Stimulated activated CD8-positive, alpha-beta memory T cell treated with anti-CD3 and anti-CD28 coated beads, Interleukin-15, amount 100 ng/mL, for 4 hours (primary cell): ENCODE measurements around the gene CCDC172.
"Not testable (repeated sequence)": the region's sequence is repeated elsewhere in the genome, so short reads cannot be mapped to it uniquely, and the experiment has no call there.

ENCODE experiments used
- DNase-seq, 2 donors: peaks; one replicate each; pipeline ENCODE4 v3.0.0-alpha.2; 2020; ENCODE audit warnings: low read depth in 2 of 2

The CCDC172 gene

DNA sequence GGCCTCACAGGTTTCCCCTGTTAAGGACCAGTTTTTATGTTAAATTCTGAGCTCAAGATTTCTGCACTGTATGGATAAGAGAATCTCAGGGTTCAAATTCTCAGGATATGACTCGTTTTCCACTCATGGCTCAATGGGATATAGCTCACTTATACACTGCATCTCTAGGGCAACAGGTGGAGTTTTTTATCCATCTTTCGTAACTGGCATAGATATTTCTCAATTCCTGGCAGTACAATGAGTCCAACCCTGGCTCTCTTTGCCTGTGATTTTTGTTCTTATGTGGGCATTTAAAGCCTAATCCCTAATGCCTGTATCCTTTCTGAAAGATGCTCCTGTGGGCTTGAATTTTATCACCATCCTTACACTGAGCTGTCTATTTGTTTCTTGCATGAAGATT, 7.6 kb downstream of the CCDC172 start:
- DNase-seq: no peak

DNA sequence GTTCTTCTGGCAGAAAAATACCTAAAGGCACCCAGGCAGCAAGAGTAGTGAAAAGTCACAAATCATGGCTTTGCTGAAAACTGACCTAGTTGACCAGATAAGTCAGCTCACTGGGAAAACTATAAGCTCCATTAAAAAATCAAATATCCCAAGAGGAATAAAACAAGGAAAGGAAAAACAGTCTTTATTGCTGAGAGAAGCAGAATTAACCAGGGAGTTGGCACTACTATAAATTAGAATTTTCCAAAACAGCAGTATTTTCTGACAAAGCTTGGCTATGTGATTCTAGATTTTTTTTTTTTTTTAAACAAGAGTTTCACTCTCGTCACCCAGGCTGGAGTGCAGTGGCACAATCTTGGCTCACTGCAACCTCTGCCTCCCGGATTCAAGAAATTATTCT, 12.6 kb downstream of the CCDC172 start:
- DNase-seq: no peak

DNA sequence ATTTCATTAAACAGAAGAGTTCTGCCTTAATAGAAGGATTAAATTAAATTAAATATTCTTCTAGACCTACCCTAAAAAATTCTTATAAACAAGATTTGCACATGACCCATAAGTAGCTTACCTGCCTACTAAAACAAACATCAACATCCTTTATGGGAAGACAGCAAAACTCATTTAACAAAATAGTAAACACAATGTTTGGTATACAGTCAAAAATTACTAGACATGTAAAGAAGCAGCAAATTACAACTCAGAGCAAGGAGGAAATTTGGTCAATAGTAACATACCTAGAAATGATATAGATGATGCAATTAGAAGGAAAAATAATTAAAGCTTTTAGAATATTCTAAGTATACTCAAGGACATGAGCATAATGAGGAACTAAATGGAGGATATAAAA, 27.9 kb downstream of the CCDC172 start:
- DNase-seq: no peak

DNA sequence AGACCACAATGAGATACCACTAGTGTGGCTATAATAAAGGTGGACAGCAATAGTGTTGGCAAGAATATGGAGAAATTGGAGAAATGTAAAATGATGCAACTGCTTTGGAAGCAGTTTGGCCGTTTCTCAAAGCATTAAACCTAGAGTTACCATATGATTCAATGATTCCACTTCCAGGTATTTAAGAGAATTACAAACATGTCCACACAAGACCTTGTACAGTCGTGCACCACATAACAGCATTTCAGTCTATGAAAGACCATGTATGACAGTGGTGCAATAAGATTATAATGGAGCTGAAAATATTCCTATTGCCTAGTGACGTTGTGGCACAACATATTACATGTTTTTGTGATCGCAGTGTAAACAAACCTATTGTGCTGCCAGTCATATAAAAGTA, 29.6 kb downstream of the CCDC172 start:
- no peak for DNase-seq

DNA sequence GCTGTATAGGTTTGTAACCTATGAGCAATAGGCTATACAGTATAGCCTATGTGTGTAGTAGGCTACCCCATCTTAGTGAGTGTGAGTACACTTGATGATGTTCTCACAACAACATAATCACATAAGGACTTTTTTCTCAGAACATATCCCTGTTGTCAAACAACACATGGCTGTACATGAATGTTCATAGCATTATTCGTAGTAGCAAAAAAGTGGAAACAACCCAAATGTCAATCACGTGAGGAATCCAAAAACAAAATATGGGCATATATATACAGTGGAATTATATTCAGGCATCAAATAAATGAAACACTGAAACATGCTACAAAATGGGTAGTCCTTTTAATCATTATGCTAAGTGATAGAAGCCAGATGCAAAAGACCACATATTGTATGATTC, 31.1 kb downstream of the CCDC172 start:
- no peak for DNase-seq

DNA sequence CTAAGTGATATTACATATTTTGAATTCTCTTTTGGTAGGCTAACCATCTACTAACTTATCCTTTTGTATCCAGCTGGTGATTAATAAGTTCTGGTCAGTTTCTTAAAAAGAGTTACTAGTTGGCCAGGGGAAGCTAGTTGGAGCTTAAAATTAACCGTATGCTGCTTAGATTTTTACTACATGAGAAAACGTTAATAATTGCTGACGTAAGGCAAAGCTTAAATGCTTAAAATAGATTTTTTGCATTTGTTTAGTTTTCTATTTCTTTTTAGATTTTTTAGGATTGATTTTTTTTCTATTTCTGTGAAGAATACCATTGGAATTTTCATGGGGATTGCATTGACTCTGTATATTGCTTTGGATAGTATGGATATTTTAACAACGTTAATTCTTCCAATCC, 32.6 kb downstream of the CCDC172 start:
- no peak for DNase-seq

DNA sequence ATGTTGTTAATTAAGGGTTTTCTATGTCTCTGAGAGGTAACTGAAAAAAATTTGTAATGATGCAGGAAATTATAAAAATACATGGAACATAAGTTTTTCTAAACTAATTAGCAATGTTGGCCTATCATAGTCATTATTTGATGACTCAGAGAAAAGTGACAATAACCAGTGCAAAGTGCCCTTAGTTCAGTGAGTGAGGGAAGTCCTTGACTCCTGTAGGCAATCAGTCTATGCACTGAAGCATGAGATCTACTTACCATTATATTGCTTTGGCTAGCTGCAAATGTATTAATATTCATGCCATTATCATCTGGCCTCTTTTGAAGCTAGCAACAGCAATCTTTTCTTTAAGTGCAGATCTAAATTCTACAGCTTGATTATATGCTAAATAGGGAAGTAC, 40.6 kb downstream of the CCDC172 start:
- DNase-seq: no peak

DNA sequence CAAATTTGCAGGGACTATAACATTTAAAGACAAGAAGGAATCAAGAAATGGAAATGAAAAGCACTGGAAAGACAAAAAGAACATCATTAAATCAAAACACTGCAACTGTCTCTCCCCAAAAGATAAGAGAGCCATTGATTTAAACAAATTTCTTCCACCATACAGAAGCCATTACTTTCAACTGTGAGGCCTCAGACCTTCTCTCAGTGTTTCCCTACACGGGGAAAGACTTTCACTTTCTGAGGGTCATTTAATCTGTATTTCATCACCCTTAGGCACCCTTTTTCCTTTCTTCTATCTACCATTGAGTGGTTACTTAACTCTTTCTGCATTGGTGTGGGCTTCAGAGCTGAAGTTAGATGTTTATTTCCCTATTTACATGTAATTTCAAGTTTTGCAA, 47.5 kb downstream of the CCDC172 start:
- no peak for DNase-seq

DNA sequence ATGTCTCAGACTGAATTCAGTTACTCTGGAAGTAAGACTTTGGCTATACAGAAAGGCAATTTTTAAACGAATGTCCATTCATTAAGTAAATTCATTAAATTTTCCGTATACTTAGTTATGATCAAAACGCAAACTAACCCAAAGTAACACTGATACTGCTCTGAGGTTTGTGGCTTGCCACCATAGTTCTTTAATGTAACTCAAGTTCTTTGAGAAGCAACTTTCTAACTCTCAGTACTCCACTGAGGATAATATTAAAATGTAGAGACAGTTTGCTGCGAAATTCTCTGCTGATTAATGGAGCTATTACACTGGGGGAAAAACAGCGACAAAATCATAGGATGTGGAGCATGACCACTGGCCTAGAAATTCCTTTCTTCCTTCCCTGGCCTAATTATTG, 58.0 kb downstream of the CCDC172 start:
- DNase-seq: no peak

DNA sequence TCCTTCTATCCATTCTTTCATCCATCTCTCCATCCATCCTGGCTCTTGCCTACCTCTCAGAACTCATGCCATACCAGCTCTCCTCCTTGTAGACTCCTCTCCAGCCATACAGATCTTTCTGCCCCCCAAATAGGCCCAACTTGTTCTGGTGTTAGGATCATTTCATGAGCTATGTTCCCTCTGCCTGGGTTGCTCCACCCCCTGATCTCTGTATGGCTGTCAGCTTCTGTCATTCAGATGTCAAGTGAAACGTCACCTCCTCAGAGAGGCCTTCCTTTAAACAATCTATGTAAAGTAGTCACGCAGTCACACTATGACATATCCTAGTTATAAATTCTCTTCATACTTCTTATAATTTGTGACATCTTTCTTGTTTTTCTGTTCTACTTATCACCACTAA, 61.1 kb downstream of the CCDC172 start:
- no peak for DNase-seq

DNA sequence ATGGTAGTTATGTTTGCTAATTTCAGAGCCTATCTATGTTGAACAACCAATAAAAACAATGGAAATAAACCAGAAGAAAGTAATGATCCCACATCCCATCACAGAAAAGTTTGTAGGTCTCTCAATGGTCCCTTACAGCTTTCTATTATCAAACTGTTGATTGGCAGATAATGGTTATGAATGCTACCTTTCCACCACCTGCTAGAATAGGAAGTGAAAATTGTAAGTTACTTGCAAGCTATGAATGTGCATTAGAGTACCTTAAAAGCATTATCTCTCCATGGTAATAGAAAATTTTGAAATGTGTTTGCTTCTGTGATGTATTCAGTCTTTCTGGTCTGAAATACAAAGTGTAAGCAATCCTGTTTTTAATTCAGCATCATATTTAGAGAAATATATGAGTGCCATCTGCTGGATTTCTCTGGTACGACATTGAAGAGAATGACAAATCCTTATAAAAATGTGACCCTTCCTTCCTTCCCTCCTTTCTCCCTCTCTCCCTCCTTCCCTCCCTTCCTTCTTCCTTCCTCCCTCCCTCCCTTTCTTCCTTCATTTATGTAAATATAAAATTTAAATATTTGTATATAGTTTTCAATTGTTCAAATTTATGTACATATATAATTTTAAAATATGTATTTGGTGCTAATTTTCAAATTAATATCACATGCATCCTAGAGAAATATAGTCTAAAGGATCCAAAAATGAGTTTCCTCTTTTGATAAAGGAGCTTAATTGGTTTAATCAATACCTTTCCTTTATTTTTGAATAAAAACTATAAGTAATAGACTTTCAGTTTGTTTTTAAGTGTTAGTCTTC, 62.0 kb downstream of the CCDC172 start:
- no peak for DNase-seq

DNA sequence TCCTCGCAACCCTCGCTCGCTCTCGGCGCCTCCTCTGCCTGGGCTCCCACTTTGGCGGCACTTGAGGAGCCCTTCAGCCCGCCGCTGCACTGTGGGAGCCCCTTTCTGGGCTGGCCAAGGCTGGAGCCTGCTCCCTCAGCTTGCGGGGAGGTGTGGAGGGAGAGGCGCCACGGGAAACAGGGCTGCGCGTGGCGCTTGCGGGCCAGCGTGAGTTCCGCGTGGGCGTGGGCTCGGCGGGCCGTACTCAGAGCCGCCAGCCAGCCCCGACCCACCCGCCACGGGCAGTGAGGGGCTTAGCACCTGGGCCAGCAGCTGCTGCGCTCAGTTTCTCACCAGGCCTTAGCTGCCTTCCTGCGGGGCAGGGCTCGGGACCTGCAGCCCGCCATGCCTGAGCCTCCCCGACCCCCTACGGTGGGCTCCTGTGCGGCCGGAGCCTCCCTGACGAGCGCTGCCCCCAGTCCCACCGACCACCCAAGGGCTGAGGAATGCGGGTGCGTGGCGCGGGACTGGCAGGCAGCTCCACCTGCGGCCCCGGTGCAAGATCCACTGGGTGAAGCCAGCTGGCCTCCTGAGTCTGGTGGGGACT, 69.1 kb downstream of the CCDC172 start:
- not testable (repeated sequence) for DNase-seq

DNA sequence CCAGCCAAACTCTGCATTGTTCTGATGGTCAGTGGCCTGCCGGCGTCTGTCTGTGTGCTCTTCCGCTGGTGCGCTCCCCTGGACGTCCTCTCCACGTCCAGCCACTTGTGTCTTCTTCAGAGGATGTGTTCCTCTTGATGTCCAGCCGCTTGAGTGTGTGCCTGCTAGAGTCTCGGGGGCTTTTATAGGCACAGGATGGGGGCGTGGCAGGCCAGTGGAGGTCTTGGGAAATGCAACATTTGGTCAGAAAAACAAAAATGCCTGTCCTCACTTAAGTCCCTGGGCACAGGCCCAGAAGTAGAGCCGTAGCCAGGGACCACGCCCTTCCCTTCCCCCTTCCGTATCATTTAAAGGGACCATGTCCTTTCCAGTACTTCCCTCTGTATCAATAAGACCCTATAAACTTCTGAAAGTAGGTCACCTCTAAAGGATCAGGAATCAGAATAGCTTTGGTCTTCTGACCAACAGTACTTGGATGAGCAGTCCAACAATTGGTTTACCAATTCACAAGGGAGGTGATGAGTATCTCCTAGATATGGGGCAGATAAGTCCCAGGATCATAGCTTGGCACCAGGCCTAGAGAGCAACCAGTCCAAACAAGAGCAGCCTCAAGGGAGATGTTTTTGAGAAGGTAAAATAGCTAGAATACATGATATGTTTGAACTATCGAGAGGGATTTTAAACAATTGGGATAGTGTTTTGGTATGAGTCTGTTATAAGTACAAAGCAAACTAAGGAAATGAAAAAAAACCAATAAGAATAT, 71.2 kb downstream of the CCDC172 start:
- no peak for DNase-seq

DNA sequence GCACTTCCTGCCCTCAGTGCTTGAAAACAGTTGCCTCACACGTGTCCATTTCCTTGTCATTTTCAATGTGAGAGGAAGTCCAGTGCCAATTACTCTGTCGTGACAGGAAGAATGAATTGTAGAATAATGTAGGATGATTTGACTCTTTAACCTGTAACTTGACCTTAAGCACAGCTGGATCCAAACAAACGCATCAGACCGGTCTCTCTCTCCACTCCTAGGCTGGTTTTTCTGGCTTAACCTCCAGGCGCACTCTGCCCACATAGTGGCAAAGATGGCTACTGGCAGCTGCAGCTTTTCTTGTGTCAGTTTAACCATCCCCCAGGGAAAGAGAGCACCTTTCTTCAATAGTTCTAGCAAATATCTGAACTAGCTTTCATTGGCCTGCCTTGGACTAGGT, 74.0 kb downstream of the CCDC172 start:
- no peak for DNase-seq

DNA sequence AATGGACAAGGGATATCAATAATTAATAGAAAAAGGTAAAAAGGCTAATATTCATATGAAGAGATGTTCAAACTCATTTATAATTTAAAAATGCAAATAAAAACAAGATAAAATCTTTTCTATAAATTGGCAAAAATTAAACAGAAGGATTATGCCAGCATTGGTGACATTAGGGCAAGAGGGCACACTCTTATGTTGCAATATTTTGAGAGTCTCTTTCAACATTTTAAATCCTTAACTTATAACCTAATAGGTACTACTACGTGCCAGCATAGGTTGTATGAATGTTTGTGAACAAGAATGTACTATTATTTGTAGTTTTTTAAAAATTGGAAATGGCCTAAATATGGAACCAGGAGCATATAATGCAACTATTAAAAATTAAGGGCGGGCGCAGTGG, 78.6 kb downstream of the CCDC172 start:
- DNase-seq: no peak

DNA sequence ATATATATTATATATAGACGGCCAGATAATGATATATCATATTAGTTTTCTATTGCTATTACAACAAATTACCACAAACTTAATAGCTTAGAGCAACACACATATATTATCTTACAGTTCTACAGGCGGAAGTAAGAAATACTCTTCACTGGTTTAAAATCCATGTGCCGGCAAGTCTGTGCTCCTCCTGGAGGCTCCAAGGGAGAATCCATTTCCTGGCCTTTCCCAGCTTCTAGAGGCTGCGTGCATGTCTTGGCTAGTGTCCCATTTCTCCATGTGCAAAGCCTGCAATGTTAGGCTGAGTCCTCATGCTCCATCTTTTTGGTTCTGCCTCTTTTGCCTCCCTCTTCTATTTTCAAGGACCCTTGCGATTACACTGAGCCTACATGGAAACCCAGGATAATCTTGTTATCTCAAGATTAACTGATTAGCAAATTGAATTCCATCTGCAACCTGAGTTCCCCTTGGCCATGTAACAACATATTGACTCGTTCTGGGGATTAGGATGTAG, 79.5 kb downstream of the CCDC172 start:
- DNase-seq: no peak

DNA sequence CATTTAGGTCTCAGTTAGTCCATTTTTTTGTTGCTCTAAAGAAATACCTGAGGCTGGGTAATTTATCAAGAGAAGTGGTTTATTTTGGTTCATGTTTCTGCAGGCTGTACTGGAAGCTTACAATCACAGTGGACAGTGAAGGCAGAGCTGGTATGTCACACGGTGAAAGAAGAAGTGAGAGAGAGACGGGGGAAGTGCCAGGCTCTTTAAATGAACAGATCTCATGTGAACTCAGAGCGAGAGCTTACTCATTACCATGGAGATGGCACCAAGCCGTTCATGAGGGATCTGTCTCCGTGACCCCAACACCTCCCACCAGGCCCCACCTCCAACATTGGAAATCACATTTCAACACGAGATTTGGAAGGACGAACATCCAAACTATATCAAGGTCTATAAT, 84.5 kb downstream of the CCDC172 start:
- no peak for DNase-seq

DNA sequence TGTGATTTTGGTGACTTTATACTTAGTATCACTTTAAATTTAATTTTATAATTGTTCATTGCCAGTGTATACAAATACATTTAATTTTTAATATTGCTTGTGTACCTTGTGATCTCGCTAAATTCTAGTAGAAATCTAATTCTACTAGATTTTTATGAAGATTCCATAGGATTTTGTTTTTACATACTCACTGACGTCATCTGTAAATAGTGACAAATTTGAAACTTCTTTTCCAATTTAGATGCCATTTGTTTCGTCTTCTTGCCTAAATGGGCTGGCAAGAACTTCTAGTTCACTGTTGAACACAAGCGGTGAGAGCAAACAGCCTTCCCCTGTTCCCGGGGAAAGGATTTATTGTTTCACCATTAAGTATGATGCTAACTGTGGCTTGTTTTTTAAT, 86.1 kb downstream of the CCDC172 start:
- no peak for DNase-seq

DNA sequence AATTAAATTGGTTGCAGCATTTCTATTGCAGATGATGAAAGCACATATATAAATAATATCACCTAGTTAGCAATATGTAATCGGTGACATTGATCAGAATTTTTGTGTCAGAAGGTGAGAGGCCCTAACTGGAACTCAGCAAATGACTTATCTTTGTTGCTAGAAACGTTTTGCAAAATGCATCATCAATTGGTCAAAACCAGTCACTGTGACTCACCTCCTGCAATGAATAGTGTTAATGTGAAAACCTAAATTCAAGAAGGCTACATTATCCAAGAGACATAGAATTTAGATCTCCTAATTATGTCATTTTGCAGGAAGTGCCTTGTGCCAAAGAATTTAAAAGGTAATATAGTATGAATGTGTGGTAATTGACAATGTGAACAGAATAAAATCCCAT, 93.6 kb downstream of the CCDC172 start:
- DNase-seq: no peak

DNA sequence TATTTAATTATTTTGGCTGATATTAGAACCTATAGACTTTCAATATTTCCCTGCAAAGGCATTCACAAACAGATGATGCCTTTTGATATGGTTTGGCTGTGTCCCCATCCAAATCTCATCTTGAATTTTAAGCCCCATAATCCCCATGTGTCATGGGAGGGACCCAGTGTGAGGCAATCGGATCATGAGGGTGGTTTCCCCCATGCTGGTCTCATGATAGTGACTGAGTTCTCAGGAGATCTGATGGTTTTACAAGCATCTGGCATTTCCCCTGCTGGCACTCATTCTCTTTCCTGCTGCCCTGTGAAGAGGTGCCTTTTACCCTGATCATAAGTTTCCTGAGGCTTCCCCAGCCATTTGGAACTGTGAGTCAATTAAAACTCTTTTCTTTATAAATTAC, 94.1 kb downstream of the CCDC172 start:
- DNase-seq: no peak

DNA sequence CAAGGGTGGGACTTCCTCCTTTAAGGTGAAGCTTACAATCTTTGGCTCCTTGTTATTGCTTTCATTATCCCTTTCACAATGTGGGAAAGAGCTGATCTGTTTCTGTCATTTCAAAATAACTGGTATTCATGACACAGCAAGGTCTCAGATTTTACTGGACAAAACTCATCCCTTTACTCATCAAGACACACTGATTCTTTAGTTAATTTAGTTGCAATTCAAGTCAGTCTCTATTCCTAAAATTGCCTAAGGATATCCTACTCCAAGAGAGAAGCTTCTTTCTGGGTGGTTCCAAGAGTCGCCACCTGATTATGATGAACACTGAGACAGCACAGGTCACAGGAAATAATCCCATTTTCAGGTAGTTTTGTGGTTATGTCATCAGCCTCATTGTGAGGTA, 97.6 kb downstream of the CCDC172 start:
- no peak for DNase-seq

DNA sequence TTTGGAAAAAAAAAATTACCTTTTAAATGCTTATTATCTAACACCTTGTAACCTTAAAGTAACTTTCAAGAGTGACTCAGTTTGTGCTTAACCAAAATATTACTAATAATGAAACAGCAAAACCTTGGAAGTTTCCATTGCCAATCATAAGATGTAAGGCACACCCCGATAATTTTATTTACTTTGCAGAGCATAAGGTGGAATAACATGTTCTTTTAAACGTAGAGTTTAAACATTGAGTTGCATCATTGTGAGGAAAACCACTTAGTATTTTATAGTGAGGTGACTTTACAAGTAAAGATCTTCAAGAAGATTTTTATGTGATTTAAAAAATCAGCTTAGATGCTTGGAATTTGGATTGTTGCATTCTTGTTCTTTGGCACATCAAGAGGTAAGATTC, 103.4 kb downstream of the CCDC172 start, which contains the start of gene PNLIPRP3:
PNLIPRP3 (plus strand) TSS at position 177 of the 400 bp plus-strand sequence; CDS start at position 343, 166 bp downstream.
- no peak for DNase-seq
